ENCODE results near the gene CFDP1. TPM values are rescaled to one million over a fixed set of nuclear protein-coding genes. Genes with fewer than 3 reads are reported as not detected.

CFDP1 gene
- polyA plus RNA-seq, 3 donors = 12.9 to 23.2 (median 19.0) TPM

GRCh38 chr16:75317532-75317931 is 115.8 kb downstream of the CFDP1 start:
- TF ChIP-seq, protein P1, sequence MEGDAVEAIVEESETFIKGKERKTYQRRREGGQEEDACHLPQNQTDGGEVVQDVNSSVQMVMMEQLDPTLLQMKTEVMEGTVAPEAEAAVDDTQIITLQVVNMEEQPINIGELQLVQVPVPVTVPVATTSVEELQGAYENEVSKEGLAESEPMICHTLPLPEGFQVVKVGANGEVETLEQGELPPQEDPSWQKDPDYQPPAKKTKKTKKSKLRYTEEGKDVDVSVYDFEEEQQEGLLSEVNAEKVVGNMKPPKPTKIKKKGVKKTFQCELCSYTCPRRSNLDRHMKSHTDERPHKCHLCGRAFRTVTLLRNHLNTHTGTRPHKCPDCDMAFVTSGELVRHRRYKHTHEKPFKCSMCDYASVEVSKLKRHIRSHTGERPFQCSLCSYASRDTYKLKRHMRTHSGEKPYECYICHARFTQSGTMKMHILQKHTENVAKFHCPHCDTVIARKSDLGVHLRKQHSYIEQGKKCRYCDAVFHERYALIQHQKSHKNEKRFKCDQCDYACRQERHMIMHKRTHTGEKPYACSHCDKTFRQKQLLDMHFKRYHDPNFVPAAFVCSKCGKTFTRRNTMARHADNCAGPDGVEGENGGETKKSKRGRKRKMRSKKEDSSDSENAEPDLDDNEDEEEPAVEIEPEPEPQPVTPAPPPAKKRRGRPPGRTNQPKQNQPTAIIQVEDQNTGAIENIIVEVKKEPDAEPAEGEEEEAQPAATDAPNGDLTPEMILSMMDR (IDR thresholded peaks at IDR 0.05) = no peak
- H3K27ac ChIP-seq (ENCODE audit: low read depth in 1 of 2, low read length in 2 of 2) = no peak overlapping the region
- peaks cover 0 to 5% of the 10 kb centered on the region in 2 donors for H3K4me1 ChIP-seq (ENCODE audit: control insufficient read depth in 1 of 2, insufficient read depth in 2 of 2, low read length in 2 of 2)
- no peak for DNase-seq
- intact Hi-C loops (cut with micrococcal nuclease) = no loop called here
- Mint-ChIP-seq H3K9me3 (peaks cover 0 to 8% (median 3%) of the 10 kb centered on the region in 7 donors), H3K4me1 (peaks cover 18% of the 10 kb centered on the region), H3K27me3 (ENCODE audit: low read depth in 3 of 3) (peaks cover 63 to 94% (median 92%) of the 10 kb centered on the region in 3 donors), H3K36me3 (peaks cover 39 to 51% of the 10 kb centered on the region in 2 donors), H3K4me3 (peak overlapping the region in 1 of 2 donors; percentile 65), H3K27ac (no peak overlapping the region)
- H2AFZ ChIP-seq (ENCODE audit: insufficient read depth, low read depth, low read length, poor library complexity, severe bottlenecking) = no peak overlapping the region
- peaks cover 17% of the 10 kb centered on the region for H4K20me1 ChIP-seq (ENCODE audit: insufficient read depth, low read length)
- no peaks in the 10 kb centered on the region for H3K79me2 ChIP-seq (ENCODE audit: insufficient read depth, low read length)
- peaks cover 55 to 93% of the 10 kb centered on the region in 2 donors for H3K27me3 ChIP-seq (ENCODE audit: control insufficient read depth in 2 of 2, insufficient read depth in 2 of 2, low read length in 2 of 2)
- H3K9me3 ChIP-seq (replicated peaks in 1 of 2; ENCODE audit: control insufficient read depth in 1 of 2, insufficient read depth in 1 of 2, low read length in 2 of 2) = no peaks in the 10 kb centered on the region
- H3K4me3 ChIP-seq (replicated peaks in 1 of 3; ENCODE audit: low read depth in 2 of 3, low read length in 3 of 3) = no peak overlapping the region
- no CpG with 5 or more reads among the region's 4 CpGs for WGBS (ENCODE audit: insufficient coverage)
- H3K4me2 ChIP-seq (replicated peaks; ENCODE audit: extremely low read depth, low read length, poor library complexity, severe bottlenecking) = no peak overlapping the region
- H3K36me3 ChIP-seq (replicated peaks in 1 of 2; ENCODE audit: control insufficient read depth in 1 of 2, insufficient read depth in 2 of 2, low read length in 2 of 2) = peaks cover 0 to 7% of the 10 kb centered on the region in 2 donors
- H3K9ac ChIP-seq (ENCODE audit: insufficient read depth, low read length, poor library complexity, severe bottlenecking) = no peak overlapping the region

DNA sequence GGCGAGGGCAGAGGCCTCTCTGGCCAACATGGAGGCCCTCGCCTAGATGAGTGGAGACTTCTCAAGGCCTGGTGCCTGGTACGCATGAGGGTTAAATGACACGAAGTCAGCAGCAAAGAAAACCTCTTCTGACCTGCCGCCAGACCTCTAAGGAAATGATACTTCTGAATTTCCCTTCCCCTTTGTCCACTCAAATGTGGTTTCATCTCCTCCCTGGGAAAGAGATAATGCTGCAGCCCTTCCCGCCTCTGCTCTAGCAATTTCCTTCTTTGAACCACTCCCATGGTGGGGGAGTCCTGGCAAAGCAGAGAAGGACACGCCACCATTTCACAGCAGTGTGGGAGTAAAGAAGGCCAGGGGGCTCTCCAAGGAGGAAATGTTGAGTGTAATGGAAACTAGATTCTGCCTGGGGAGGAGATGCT is 116.2 kb downstream of the CFDP1 start:
- Histone ChIP-seq H3K4me2 (replicated peaks; ENCODE audit: extremely low read depth, low read length, poor library complexity, severe bottlenecking) (no peak overlapping the region), H3K36me3 (replicated peaks in 1 of 2; ENCODE audit: control insufficient read depth in 1 of 2, insufficient read depth in 2 of 2, low read length in 2 of 2) (peaks cover 0 to 7% of the 10 kb centered on the region in 2 donors), H2AFZ (ENCODE audit: insufficient read depth, low read depth, low read length, poor library complexity, severe bottlenecking) (no peak overlapping the region), H3K4me3 (replicated peaks in 1 of 3; ENCODE audit: low read depth in 2 of 3, low read length in 3 of 3) (no peak overlapping the region), H3K9me3 (replicated peaks in 1 of 2; ENCODE audit: control insufficient read depth in 1 of 2, insufficient read depth in 1 of 2, low read length in 2 of 2) (no peaks in the 10 kb centered on the region), H3K79me2 (ENCODE audit: insufficient read depth, low read length) (no peaks in the 10 kb centered on the region), H3K27me3 (ENCODE audit: control insufficient read depth in 2 of 2, insufficient read depth in 2 of 2, low read length in 2 of 2) (peaks cover 53 to 93% of the 10 kb centered on the region in 2 donors), H4K20me1 (ENCODE audit: insufficient read depth, low read length) (peaks cover 17% of the 10 kb centered on the region), H3K4me1 (ENCODE audit: control insufficient read depth in 1 of 2, insufficient read depth in 2 of 2, low read length in 2 of 2) (peaks cover 0 to 5% of the 10 kb centered on the region in 2 donors), H3K9ac (ENCODE audit: insufficient read depth, low read length, poor library complexity, severe bottlenecking) (no peak overlapping the region), H3K27ac (ENCODE audit: low read depth in 1 of 2, low read length in 2 of 2) (no peak overlapping the region)
- Mint-ChIP-seq H3K4me3 (peak overlapping the region in 1 of 2 donors; percentile 65), H3K36me3 (peaks cover 39 to 51% of the 10 kb centered on the region in 2 donors), H3K4me1 (peaks cover 18% of the 10 kb centered on the region), H3K27me3 (ENCODE audit: low read depth in 3 of 3) (peaks cover 65 to 93% (median 92%) of the 10 kb centered on the region in 3 donors), H3K27ac (no peak overlapping the region), H3K9me3 (peaks cover 0 to 8% (median 3%) of the 10 kb centered on the region in 7 donors)
- no peak for DNase-seq
- intact Hi-C loops (cut with micrococcal nuclease) = no loop called here
- WGBS (ENCODE audit: insufficient coverage) = no CpG with 5 or more reads among the region's 7 CpGs
- TF ChIP-seq, protein P1 (IDR thresholded peaks at IDR 0.05) = no peak

Measured in CD14-positive monocyte (primary cell).